MM.1S (cell line): ENCODE measurements around the gene ZC3H4.

ENCODE experiments used
- CTCF ChIP-seq: fragments of 300-600 bp; sonication (generic); IDR thresholded peaks from 2 replicates; pipeline ENCODE4 v1.5.1; 2016; ENCODE audit warnings: antibody characterized with exemption, low read length, mixed read lengths
- EZH2phosphoT487 ChIP-seq: fragments of 300-600 bp; sonication (generic); IDR thresholded peaks from 2 replicates; pipeline ENCODE4 v1.6.1; 2018; ENCODE audit warnings: antibody characterized with exemption, low read length

GRCh38 chr19:47133021-47133471 lies 19.5 kb upstream of the ZC3H4 start:
- TF ChIP-seq CTCF (no peak), EZH2phosphoT487 (no peak)
